HG03469 (cell line): Measurements from ENCODE around the gene GPANK1.

Experiments
- ATAC-seq: cut with Tn5 transposase; IDR thresholded peaks from one replicate; pipeline ENCODE4 v1.9.1; 2021; ENCODE audit warnings: mild to moderate bottlenecking, moderate library complexity, moderate number of reproducible peaks; ENCODE audit not compliant: unreplicated experiment

The GPANK1 gene

DNA sequence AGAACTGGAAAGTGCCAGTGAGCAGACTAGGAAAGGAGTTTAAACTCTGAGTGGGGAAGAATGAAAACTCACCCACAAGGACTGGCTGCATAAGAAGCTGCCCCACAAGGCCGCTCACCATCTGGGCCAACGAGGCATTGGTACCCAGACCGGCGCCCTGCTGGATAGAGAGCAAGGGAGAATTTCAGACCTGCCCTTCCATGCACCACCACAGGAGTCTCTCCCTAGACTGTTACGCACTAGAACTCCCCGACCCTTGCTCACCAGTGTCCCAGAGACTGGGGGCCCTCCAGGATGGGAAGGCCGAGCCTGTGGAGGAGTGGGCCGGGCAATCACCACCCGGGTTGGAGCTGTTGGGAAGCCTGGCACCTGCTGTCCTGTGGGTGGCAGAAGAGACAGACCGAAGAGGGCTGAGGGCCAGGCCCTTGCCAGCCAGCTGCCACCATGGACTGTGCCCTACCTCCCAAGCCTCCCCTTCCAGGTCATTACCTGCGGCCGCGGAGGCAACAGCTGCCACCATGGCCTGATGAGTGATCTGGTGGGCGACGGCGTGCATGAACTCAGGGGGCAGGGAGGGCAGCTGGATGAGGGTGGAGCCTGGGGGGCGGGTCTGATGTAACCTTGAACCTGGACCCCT, 20.9 kb downstream of the GPANK1 start:
- ATAC-seq, result no peak

DNA sequence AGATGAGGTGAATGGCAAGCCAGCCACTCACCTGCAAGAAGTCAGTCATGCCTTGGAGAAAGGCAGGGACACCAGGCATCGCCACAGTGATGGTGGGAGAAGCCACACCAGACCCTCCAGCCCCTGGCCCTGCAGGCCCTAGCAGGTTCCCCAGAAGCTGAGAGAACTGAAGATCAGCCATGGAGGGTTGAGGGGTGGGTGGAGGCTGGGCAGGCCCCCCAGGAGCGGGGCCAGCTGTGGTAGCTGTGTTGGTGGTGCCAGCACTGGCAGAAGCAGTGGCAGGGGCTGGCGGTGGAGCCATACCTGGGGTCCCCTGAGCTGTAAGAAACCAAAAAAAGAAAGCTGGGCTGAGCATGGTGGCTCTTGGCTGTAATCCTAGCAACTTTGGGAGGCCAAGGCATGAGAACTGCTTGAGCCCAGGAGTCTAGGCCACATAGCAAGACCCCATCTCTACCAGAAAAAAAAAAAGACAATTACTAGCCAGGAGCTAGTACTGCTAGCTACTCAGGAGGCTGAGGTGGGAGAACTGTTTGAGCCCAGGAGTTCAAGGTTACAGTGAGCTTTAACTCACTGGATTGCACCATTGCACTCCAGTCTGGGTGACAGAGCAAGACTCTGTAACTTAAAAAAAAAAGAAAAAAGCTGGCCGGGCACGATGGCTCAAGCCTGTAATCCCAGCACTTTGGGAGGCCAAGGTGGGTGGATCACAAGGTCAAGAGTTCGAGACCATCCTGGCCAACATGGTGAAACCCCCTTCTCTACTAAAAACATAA, 21.8 kb downstream of the GPANK1 start:
- no peak for ATAC-seq

DNA sequence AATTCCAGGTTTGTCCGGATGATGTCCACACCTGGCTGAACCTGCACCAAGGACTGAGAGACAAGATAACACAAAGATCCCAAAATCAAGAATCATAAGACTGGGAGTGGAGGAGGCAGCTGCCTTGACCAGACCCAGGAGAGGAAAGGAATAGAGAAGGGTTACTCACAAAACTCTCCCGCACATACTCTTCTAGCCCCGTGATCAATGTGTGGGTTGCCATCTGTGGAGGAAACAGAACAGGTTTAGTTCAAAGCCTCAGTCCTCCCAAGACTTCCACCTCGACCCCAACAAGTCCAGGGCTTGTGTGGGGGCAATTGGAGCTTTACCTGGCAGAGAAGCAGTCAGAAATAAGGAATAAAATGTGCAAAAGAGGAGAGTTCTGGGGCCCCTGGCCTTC, 23.4 kb downstream of the GPANK1 start:
- no peak for ATAC-seq

DNA sequence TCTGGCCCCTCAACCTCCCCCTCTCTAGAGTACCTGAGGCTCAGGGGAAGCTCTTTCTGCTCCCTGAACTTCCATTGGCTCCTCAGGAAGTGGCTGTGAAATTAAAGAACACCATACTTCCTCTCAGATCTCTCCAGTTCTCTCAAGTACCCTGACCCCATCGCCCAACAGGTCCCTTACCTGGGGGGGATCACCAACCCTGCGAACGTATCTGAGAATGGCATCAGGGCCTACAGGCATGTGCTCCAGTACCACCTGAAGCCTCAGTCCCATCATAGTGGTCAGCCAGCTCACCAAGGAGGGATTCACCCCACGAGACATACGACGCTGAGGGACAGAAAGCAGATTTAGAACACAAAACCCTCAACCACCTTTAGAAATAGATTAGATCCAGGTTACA, 24.2 kb downstream of the GPANK1 start:
- no peak for ATAC-seq

DNA sequence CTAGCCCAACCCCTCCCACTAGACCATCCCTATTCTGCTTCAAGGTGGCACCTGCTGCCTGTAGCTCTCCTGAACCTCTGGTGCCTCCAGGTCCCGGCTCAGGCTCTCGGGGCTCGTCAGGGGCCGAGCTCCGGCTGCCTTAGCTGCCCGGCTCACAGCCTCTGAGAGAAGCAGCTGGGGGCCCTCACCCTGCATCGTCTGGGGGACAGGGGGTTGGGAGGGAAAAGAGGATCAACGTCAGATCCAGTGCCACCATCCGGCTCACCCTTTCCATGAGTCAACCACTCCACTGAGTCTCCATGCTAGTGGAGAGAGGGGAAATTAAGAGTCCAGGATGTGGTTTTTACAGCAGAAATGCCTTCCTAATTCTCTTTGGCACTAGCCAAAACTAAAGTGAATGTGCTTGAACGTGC, 25.3 kb downstream of the GPANK1 start:
- ATAC-seq, result no peak

DNA sequence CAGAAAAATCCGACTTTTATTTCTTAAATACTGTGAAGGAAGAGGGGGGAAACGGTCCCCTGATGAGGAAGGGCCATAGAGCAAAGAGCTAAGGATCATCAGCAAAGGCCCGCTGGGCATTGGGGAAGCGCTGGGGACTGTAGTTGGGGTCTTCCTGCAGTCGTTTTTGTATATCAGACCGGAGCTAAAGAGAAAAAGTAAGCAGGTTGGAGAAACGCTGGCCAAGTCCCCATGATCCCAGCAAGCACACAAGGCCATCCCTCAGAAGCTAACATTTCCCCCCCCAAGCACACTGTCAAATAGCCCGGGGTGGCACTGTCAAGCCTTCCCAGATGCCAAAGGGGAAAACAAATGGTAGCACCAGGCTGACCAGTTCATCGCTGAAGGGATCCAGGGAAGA, 25.8 kb downstream of the GPANK1 start:
- no peak for ATAC-seq

DNA sequence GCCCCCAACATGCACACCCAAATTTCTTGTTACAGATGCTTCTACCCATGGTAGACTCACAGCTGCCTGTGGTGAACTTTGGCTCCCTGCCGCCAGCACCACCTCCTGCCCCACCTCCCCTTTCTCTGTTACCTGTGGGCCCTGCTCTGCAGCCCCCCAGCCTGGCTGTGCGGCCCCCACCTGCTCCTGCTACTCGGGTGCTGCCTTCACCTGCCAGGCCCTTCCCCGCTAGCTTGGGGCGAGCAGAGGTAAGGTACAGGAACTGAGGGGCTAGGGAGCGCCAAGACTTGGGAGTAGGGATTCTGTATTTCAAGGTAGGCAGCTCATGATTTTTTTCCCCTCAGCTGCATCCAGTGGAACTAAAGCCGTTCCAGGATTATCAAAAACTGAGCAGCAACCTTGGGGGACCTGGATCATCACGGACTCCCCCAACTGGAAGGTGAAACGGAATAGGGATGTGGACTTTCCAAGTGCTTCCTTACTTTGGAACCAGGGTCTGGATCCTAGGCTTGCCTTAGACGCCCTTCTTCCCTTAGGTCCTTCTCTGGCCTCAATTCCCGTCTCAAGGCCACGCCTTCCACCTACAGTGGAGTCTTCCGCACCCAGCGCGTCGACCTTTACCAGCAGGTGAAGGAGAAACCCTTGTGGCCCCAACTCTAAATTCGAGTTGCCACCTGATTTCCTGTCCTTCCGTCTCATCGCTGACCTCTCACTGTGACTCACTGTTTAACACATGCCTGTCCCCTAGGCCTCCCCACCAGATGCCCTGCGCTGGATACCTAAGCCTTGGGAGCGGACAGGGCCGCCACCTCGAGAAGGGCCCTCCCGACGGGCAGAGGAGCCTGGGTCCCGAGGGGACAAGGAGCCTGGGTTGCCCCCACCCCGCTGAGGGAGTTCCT, 27.9 kb downstream of the GPANK1 start:
- no peak for ATAC-seq

DNA sequence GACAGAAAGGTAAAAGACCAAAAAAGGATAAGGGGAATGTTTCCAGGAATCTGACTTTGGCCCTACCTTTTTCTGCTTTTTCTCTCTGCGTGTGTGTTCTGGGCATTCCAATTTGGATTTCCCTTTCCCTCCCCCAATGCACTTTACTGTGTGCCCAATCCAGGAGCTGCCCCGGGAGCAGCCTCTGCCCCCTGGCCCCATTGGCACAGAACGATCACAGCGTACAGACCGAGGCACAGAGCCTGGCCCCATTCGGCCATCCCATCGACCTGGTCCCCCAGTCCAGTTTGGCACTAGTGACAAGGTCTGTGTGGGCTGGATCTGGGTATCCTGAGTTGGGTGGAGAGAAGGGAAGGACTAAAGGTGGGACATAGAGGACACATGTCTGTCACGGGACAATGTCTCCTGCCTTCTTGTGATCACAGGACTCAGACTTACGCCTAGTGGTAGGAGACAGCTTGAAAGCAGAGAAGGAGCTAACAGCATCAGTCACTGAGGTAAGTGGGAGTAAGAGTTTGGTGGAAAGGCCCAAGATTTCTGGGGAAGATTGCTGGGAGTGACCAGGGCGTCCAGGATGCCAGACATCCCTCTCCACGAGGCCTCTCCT, 29.7 kb downstream of the GPANK1 start:
- no peak for ATAC-seq

DNA sequence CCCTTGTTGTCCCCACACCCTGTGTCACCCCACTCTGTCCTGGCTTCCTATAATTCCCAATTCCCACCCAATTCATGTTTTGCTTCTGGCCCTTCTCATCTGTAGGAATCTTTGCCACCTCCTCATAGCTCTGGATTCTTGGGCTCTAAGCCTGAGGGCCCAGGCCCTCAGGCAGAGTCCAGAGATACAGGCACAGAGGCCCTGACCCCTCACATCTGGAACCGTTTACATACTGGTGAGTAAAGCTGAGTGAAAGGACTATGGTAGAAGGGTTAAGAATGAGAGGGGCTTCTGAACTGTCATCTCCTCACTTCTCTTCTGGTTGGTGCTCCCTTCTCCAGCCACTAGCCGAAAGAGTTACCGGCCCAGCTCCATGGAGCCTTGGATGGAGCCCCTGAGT, 30.7 kb downstream of the GPANK1 start:
- no peak for ATAC-seq

DNA sequence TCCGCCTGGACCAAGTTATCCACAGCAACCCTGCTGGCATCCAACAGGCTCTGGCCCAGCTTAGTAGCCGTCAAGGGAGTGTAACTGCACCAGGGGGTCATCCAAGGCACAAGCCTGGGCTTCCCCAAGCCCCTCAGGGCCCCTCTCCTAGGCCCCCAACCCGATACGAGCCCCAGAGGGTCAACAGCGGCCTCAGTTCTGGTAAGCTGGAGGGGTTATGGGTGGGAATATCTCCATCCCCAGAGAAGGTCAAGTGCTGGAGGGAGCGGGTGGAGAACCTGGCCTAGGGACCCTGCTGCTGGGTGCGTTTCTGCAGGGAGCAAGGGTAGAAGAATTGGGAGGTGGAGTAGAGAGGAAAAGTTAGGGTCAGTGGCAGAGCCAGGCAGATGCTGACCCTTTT, 31.4 kb downstream of the GPANK1 start:
- ATAC-seq, result no peak

DNA sequence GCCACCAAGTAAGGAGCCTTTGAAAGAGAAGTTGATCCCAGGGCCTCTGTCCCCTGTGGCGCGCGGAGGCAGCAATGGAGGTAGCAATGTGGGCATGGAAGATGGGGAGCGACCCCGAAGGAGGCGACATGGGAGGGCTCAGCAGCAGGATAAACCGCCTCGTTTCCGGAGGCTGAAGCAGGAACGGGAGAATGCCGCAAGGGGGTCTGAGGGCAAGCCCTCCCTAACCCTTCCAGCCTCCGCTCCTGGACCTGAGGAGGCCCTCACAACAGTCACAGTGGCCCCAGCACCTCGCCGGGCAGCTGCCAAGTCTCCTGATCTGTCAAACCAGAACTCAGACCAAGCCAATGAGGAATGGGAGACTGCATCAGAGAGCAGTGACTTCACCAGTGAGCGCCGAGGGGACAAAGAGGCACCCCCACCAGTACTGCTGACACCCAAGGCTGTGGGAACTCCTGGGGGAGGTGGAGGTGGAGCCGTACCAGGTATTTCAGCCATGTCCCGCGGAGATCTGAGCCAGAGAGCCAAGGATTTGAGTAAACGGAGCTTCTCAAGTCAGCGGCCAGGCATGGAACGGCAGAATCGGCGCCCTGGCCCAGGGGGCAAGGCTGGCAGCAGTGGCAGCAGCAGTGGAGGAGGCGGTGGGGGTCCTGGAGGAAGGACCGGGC, 32.4 kb downstream of the GPANK1 start:
- ATAC-seq, result no peak

DNA sequence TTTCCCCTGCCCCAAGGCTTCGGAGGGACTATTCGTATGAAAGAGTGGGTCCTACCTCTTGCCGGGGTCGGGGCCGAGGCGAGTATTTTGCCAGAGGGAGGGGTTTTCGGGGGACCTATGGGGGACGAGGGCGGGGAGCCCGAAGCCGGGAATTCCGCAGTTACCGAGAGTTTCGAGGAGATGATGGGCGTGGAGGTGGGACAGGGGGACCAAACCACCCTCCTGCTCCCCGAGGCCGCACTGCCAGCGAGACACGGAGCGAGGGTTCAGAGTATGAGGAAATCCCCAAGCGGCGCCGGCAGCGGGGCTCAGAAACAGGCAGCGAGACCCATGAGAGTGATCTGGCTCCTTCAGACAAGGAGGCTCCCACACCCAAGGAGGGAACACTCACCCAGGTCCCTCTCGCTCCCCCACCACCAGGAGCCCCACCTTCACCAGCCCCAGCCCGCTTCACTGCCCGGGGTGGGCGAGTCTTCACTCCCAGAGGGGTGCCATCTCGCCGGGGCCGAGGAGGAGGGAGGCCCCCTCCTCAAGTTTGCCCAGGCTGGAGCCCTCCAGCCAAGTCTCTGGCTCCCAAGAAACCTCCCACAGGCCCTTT, 33.0 kb downstream of the GPANK1 start:
- no peak for ATAC-seq

DNA sequence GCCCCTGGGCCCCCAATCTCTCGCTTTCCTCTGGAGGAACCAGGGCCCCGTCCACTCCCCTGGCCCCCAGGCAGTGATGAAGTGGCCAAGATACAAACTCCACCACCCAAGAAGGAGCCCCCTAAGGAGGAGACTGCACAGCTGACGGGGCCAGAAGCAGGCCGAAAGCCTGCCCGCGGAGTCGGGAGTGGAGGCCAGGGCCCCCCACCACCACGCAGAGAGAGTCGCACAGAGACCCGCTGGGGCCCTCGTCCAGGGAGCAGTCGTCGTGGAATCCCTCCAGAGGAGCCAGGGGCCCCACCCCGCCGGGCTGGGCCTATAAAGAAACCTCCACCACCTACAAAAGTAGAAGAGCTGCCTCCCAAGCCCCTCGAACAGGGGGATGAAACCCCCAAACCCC, 33.6 kb downstream of the GPANK1 start:
- ATAC-seq, result no peak

DNA sequence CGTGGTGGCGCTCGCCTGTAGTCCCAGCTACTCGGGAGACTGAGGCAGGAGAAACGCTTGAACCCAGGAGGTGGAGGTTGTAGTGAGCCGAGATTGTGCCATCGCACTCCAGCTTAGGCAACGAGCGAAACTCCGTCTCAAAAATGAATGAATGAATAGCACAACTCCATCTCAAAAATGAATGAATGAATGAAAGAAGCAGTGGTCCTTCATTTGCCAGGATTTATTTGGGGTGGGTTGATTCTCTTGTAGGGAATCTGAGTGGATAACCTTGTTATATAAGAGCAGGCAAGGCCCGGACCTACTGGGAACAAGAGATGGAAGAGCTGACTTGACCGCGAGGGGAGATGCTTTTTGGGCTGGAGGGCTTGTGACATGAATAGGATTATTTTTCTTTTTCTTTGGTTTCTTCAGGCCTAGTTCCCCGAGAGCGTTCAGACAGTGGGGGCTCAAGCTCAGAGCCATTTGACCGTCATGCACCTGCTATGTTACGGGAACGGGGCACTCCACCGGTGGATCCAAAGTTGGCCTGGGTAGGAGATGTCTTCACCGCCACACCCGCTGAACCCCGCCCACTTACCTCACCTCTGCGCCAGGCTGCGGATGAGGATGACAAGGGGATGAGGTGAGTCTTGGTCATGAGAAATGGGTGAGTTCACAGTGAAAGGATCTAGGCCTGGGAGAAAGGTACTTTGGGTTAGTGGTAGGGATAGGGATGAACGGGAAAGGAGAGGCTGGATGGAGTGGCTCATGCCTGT, 34.4 kb downstream of the GPANK1 start:
- ATAC-seq, result no peak

DNA sequence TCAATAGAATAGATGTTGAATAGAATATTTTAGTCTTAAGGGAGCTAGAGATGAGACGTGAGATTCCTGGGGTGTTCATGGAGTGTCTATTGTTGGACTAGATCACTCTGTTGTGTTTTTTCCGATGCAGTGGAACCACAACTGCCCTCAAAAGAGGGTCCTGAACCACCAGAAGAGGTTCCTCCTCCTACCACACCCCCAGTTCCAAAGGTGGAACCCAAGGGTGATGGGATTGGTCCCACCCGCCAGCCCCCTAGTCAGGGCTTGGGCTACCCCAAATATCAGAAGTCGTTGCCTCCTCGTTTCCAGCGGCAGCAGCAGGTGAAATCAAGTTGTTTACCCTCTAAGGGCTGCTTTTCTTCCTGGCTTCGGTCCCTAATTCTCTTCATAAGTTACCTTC, 35.8 kb downstream of the GPANK1 start:
- no peak for ATAC-seq

DNA sequence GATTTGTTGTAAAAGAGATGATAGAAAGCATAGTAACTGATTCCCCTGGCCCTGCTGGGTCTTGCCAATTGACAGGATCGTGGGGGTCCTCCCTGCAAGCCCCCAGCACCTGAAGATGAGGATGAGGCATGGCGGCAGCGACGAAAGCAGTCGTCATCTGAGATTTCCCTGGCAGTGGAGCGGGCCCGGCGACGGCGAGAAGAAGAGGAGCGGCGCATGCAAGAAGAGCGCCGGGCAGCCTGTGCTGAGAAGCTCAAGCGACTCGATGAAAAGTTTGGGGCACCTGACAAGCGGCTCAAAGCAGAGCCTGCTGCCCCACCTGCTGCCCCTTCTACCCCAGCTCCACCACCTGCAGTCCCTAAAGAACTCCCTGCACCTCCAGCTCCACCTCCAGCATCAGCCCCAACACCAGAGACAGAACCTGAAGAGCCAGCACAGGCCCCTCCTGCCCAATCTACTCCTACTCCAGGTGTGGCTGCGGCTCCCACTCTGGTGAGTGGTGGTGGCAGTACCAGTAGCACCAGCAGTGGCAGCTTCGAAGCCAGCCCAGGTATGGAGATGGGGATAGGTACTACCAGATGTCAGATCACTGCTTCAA, 37.0 kb downstream of the GPANK1 start:
- ATAC-seq, result no peak

DNA sequence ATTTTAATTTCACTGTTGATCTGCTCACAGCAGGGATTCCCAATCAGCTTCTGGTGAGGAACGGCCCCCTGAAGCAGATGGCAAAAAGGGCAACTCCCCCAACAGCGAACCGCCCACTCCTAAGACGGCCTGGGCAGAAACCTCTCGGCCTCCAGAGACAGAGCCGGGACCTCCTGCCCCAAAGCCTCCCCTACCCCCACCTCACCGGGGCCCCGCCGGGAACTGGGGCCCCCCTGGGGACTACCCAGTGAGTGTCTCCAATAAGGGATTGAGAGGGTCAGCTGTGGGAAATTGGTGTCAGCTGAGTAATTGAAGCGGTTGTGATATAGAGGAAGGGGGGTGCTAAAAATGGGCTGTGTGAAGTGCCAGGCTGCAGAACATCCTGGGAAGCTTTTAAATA, 37.8 kb downstream of the GPANK1 start:
- no peak for ATAC-seq

DNA sequence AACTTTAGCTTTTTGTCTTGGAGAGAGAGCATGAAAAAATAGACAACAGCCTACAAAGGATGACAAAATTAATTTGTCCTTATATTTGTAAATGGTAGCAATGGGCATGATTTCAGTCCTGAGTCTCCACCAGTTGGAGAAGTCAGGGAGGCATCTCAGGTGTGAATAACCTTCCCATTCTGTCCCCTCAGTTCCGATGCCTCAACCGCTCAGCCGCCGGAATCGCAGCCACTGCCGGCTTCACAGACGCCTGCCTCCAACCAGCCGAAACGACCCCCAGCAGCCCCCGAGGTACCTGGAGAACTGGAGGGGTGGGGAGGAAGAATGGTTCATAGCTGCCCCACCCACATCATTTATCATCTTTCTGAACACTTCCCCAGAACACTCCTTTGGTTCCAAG, 40.7 kb downstream of the GPANK1 start:
- no peak for ATAC-seq

DNA sequence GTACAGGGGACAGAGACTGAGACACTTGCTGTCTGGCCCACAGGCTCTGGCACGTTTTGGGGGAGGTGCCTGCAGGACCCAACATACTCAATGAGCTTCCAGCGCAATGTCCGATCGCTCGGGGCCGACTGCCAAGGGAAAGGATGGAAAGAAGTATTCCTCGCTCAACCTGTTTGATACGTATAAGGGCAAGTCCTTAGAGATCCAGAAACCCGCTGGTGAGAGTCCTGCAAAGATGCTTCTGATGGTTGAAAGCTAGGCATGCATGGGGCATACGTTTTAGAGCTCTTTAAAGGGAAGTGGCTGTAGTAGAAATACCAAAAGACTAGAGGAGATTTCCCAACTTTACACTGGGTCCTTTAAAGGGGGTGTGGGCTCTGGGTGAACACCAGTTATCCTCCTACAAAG, 42.1 kb downstream of the GPANK1 start:
- no peak for ATAC-seq
